Activated CD8-positive, alpha-beta T cell treated with anti-CD3 and anti-CD28 coated beads for 36 hours (primary cell): ENCODE data around the gene ATRAID. TPM values are rescaled to one million over a fixed set of nuclear protein-coding genes. Genes with fewer than 3 reads are reported as not detected.
"Not testable (repeated sequence)": the region's sequence is repeated elsewhere in the genome, so short reads cannot be mapped to it uniquely, and the experiment has no call there.

Experiments
- ATAC-seq: fragments of 200-7000 bp; cut with Tn5 transposase; one replicate; pipeline ENCODE4 v1.10.0; 2021; ENCODE audit warnings: mild to moderate bottlenecking, moderate library complexity
- CTCF ChIA-PET: fragments of 350-600 bp; sonication (Branson Sonifier 250); formaldehyde crosslinking; loops from one replicate; lab custom pipeline; 2021; ENCODE audit warnings: antibody characterized with exemption; lab: Charles Lee
- POLR2A ChIA-PET: fragments of 350-600 bp; sonication (Branson Sonifier 250); formaldehyde crosslinking; loops from one replicate; lab custom pipeline; 2021; ENCODE audit warnings: antibody characterized with exemption; lab: Charles Lee
- DNase-seq: peaks from one replicate; pipeline ENCODE4 v3.0.0-alpha.2; 2020
- H3K27ac Mint-ChIP-seq: one replicate; pipeline ENCODE4 v1.8.0; 2021; ENCODE audit warnings: mild to moderate bottlenecking, mixed read lengths
- H3K27me3 Mint-ChIP-seq: one replicate; pipeline ENCODE4 v1.8.0; 2021; ENCODE audit warnings: mixed read lengths
- H3K36me3 Mint-ChIP-seq: one replicate; pipeline ENCODE4 v1.8.0; 2021; ENCODE audit warnings: low read depth, mixed read lengths
- H3K4me1 Mint-ChIP-seq: one replicate; pipeline ENCODE4 v1.8.0; 2021; ENCODE audit warnings: low read depth, mixed read lengths
- H3K4me3 Mint-ChIP-seq: one replicate; pipeline ENCODE4 v1.8.0; 2021; ENCODE audit warnings: mild to moderate bottlenecking, moderate library complexity, mixed read lengths
- H3K9me3 Mint-ChIP-seq: one replicate; pipeline ENCODE4 v1.8.0; 2021; ENCODE audit warnings: mixed read lengths
- intact Hi-C: fragments of 100-400 bp; cut with micrococcal nuclease; formaldehyde crosslinking; loops from one replicate; pipeline ENCODE4 v1.10.0; 2022
- total RNA-seq, 2 experiments: library from RNA; stranded (reverse); gene quantifications; one replicate each; pipeline ENCODE4 v1.2.3, GENCODE V29; 2021
- TF ChIP-seq, protein P1 (sequence below): fragments of 200-600 bp; IDR thresholded peaks from one replicate; pipeline ENCODE4 v1.8.0; 2022; ENCODE audit warnings: antibody characterized with exemption, mild to moderate bottlenecking

ATRAID gene
- total RNA-seq, 2 experiments from 2014 or later: 62.6 to 65.2 TPM

DNA sequence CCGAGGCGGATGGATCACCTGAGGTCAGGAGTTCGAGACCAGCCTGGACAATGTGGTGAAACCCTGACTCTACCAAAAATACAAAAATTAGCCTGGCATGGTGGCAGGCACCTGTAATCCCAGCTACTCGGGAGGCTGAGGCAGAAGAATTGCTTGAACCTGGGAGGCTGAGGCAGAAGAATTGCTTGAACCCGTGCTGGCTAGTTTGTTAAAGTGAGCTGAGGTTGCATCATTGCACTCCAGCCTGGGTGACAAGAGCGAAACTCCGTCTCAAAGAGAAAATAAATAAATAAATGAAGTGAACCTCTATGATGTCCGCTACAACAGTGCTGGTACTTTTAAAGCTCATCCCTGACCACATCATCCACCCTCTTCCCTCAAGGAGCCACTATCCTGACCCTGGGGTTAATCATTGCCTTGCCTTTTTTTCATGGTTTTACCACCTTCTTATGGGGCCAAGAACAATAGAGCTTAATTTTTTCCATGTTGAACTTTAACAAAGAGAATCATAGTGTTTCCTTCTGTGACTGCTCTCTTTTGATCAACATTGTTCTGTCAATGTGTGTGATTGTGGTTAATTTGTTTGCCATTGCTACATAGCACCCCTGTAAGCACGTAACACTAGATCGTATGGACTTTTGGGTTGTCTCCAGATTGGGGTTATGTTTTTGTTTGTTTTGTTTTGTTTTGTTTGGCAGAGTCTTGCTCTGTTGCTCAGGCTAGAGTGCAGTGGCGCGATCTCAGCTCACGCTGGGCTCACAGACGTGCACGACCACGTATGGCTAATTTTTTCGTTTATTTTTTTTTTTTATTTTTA is 17.1 kb upstream of the ATRAID start:
- H3K36me3 Mint-ChIP-seq: no peaks in the 10 kb centered on the region
- H3K27me3 Mint-ChIP-seq: no peaks in the 10 kb centered on the region
- H3K4me3 Mint-ChIP-seq: no peak overlapping the region
- no peak for ATAC-seq
- intact Hi-C loops: no loop called here
- H3K4me1 Mint-ChIP-seq: no peaks in the 10 kb centered on the region
- CTCF ChIA-PET: interaction anchor here (0.7 to 2.3 kb wide), 5 partner anchors 9 to 98 kb away, joined by 3 to 7 read pairs (median 3); no protein-coding TSS in a partner anchor
- POLR2A ChIA-PET: no interaction called here
- TF ChIP-seq, protein P1, sequence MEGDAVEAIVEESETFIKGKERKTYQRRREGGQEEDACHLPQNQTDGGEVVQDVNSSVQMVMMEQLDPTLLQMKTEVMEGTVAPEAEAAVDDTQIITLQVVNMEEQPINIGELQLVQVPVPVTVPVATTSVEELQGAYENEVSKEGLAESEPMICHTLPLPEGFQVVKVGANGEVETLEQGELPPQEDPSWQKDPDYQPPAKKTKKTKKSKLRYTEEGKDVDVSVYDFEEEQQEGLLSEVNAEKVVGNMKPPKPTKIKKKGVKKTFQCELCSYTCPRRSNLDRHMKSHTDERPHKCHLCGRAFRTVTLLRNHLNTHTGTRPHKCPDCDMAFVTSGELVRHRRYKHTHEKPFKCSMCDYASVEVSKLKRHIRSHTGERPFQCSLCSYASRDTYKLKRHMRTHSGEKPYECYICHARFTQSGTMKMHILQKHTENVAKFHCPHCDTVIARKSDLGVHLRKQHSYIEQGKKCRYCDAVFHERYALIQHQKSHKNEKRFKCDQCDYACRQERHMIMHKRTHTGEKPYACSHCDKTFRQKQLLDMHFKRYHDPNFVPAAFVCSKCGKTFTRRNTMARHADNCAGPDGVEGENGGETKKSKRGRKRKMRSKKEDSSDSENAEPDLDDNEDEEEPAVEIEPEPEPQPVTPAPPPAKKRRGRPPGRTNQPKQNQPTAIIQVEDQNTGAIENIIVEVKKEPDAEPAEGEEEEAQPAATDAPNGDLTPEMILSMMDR: no peak
- no peaks in the 10 kb centered on the region for H3K9me3 Mint-ChIP-seq
- H3K27ac Mint-ChIP-seq: no peak overlapping the region
- DNase-seq: no peak

DNA sequence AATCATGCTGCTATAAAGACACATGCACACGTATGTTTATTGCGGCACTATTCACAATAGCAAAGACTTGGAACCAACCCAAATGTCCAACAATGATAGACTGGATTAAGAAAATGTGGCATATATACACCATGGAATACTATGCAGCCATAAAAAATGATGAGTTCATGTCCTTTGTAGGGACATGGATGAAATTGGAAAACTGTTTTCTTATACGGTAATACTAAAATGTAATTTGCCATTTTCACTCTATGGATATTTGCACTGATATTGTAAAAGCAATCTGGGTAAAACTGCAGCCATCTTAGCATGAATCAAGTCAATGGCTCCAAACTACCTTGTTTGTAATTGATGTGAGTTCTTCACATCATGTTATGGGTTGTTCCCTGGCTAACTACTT is 16.0 kb upstream of the ATRAID start:
- H3K27ac Mint-ChIP-seq, H3K36me3 Mint-ChIP-seq, POLR2A ChIA-PET, DNase-seq, ATAC-seq, H3K4me1 Mint-ChIP-seq, H3K27me3 Mint-ChIP-seq, intact Hi-C loops, H3K9me3 Mint-ChIP-seq, H3K4me3 Mint-ChIP-seq: not testable (repeated sequence)
- CTCF ChIA-PET: interaction anchor here (2.3 kb wide), 1 partner anchor 99 kb away, joined by 5 read pairs; no protein-coding TSS in a partner anchor

DNA sequence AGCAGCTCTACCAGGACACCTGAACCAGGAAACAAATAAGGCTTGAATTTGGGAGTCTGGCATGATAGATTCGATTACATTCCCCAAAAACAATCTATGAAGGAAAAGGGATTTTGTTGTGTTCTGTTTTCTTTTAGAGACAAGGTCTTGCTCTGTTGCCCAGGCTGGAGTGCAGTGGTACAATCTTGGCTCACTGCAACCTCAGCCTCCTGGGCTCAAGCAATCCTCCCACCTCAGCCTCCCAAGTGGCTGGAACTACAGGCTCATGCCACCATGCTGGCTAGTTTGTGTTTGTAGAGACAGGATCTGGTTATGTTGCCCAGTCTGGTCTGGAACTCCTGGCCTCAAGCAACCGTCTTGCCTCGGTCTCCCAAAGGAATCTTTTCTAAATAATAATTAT is 13.8 kb upstream of the ATRAID start:
- POLR2A ChIA-PET, H3K36me3 Mint-ChIP-seq, H3K27me3 Mint-ChIP-seq, H3K27ac Mint-ChIP-seq, ATAC-seq, H3K4me1 Mint-ChIP-seq, DNase-seq, H3K9me3 Mint-ChIP-seq, H3K4me3 Mint-ChIP-seq, intact Hi-C loops: not testable (repeated sequence)
- CTCF ChIA-PET: interaction anchor here (1.0 kb wide), 1 partner anchor 11 kb away, joined by 3 read pairs; no protein-coding TSS in a partner anchor

DNA sequence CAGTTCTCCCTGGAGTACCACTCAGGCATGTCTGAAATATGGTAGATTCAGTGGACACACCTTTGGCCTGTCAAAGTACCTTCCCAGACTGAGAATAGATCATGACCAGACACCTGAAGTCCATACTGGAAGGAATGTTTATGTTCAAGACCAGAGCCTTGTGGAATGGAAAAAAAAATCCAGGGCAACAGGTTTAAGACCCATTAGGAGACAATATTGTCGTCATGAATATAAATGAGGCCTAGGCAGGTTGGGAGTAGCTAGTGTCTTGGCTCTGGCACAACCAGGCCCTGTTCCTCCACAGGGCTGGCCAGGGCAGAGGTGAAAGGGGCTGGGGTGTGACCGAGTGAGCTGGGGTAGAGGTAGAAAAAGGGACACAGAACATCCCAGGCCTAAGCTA is 13.2 kb upstream of the ATRAID start:
- intact Hi-C loops: no loop called here
- CTCF ChIA-PET: interaction anchor here (1.0 kb wide), 1 partner anchor 12 kb away, joined by 3 read pairs; no protein-coding TSS in a partner anchor

GRCh38 chr2:27199241-27199640 is 12.6 kb upstream of the ATRAID start:
- Mint-ChIP-seq H3K4me3 (no peak overlapping the region), H3K36me3 (peaks cover 8% of the 10 kb centered on the region), H3K27me3 (no peaks in the 10 kb centered on the region), H3K27ac (no peak overlapping the region), H3K4me1 (no peaks in the 10 kb centered on the region), H3K9me3 (no peaks in the 10 kb centered on the region)
- ChIA-PET CTCF (interaction anchor here (1.0 kb wide), 1 partner anchor 13 kb away, joined by 3 read pairs; no protein-coding TSS in a partner anchor), POLR2A (interaction anchor here (1.0 kb wide), 1 partner anchor 38 kb away, joined by 3 read pairs; no protein-coding TSS in a partner anchor)
- no peak for ATAC-seq
- intact Hi-C loops: no loop called here
- TF ChIP-seq, protein P1: no peak
- no peak for DNase-seq

More for the DNA sequence above, 13.2 kb upstream of the ATRAID start:
- POLR2A ChIA-PET: interaction anchor here (1.0 kb wide), 1 partner anchor 38 kb away, joined by 3 read pairs; no protein-coding TSS in a partner anchor
- ATAC-seq: no peak
- no peak for DNase-seq
- TF ChIP-seq, protein P1: no peak
- no peaks in the 10 kb centered on the region for H3K9me3 Mint-ChIP-seq
- no peak overlapping the region for H3K27ac Mint-ChIP-seq
- no peaks in the 10 kb centered on the region for H3K27me3 Mint-ChIP-seq
- H3K4me1 Mint-ChIP-seq: no peaks in the 10 kb centered on the region
- no peak overlapping the region for H3K4me3 Mint-ChIP-seq
- peaks cover 7% of the 10 kb centered on the region for H3K36me3 Mint-ChIP-seq
